Stimulated activated CD4-positive, alpha-beta T cell treated with anti-CD3 and anti-CD28 coated beads, TNF-alpha, amount 100 ng/mL, for 4 hours (primary cell): ENCODE measurements around the gene TTN.

Experiments used
- DNase-seq, 3 experiments: peaks; one replicate each; pipeline ENCODE4 v3.0.0-alpha.2; 2020; ENCODE audit warnings: low read depth in 3 of 3

The TTN gene

DNA sequence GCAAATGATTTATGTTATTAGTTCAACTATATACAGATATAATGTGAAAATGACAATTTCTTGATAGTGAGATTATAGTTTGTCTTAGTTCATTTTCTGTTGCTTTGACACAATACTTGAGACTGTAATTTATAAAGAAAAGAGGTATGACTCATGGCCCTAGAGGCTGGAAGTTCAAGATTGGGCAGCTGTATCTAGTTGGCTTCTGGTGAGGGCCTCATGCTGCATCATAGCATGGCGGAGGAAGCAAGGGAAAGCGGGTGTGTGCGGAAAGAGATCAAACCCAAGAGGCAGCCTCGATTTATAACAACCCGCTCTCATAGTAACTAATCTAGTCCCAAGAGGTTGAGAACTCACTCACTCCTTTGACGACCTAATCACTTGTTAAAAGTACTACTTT lies 315.6 kb downstream of the TTN start:
- no peak for DNase-seq

DNA sequence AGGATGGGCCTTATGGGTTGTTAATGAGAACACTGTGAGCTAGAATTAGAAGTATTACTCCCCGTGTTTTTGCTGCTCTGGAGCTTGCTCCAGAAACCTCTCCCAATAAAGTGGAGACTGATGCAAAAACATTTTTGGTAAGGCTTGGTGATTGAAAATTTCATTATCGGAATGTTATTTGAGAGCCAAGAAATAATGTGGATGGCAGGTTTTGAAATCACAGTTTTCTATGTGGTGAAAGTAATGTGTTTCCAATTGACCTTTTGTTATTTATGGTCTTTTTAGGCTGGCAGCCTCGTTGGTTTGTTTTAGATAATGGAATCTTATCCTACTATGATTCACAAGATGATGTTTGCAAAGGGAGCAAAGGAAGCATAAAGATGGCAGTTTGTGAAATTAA lies 321.9 kb downstream of the TTN start:
- no peak for DNase-seq

DNA sequence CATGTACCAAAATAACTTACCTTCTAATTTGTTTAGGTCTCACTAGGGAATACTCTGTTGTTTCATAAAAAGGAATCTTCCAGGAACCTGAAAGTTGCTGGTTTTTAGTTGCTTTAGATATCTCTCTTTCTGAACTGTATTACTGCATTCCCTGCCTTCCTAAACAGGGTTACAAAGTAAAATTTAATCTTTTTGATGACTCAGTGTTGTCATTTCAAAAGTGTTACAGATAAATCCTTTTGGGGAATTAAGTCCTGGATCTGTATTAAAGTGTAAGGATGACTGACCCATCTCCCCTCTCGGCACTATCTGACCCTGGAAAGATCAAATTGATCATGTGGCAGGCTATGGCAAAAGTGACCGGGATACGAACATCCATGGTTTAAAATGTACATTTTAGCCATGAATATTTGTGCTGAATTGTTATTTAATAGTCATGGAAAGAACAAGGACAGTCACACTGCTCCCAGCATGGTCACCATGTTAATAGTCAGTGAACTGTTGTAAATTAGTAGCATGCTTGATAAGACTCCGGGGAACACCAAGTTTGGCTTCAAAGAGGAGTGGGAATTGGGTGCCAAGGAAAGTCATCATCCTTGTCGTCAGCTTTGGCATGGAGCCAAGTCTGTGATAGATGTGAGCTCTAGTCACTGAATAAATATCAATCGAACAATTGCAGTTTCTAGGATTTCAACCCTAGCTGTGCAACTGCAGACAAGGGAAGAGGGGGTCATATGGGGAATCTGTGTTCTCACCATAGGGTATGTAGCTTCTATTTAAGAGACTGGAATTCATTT lies 322.8 kb downstream of the TTN start:
- DNase-seq, result no peak

DNA sequence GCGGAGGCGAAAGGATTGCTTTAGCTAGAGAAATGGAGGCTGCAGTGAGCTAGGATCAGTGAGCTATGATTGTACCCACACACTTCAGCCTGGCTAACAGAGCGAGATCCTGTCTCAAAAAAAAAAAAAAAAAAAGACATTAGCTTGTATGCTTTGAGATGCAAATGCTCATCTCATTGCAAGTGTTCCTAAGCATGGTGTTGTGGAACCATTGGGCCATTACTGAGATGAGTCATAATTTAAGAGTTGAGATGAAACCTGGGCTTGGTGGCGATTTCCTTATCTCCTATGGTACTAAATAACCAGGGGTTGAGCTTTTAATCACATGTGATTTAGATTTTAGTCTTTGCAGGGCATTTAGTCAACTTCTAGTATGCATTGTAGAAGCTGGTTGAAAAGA lies 324.8 kb downstream of the TTN start:
- DNase-seq, result no peak

DNA sequence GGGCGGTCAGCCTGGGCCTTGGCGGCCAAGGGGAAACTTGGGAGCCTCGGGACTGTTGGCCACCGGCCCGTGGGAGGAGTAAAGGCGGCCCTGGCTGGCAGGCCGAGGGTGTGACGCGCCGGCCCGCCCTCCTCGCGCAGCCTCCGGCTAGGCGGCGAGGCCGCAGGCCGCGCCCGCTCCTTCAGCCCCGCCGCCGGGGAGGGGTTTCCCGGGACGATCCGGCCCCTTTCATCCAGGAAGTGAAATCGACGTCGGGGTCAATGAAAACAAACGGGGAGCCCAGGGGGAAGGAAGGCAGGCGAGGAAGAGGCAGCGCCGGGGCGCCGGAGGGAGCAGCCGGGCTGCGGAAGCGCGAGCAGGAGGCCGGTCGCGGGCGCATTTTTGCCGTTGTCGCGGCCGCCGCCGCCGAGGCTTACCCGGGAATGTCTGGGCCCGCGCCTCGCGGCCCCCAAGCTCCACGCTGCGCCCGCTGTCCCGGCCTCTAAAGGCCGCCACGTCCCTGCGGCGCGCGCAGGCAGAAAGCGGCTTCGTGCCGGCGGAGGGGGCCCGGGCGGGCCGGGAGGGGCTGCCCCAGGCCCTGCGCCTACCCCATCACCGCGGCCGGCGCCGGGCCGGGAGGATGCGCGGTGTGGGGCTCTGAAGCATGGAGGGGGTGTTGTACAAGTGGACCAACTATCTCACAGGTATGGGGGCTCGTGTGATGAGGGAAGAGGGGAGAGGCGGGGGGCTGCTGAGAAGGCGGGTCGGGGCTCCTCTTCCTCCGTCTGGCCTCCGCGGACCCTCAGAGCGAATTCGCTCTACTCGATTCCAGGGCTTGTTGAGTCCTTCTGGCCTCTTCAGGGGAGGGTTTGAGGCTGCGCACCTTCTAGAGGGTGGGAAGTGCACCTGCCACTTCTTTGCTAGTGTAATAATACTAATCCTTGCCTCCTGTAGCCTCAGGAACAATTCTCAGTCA lies 326.7 kb downstream of the TTN start, which contains the start of gene PLEKHA3:
TSS of gene PLEKHA3 (plus strand) at position 231 of the 955 bp plus-strand sequence. CDS start at position 644, 413 bp downstream.
- peak; percentile 48 to 70 (median 49) for DNase-seq

DNA sequence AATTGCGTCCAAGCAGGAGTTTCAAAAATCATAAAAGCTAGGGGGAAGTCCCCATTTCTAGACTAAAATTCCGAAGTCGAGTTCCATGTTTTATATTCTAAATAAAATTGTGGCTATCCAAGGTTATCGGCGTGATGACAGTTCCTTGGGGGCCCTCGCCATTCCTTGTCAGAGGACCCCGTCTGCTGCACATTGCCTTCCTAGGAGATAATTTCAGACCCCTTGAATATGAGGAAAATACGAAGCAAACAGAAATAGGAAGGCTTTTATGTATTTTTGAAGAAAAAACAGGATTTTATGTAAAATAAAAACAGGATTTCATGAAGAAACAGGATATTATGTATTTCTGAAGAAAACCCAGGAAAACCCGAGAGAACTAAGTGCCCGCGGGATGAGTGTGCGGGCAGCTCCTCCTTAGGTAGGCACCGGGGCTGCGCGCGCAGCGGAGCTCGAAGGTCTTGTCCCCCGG lies 327.4 kb downstream of the TTN start:
- no peak for DNase-seq

DNA sequence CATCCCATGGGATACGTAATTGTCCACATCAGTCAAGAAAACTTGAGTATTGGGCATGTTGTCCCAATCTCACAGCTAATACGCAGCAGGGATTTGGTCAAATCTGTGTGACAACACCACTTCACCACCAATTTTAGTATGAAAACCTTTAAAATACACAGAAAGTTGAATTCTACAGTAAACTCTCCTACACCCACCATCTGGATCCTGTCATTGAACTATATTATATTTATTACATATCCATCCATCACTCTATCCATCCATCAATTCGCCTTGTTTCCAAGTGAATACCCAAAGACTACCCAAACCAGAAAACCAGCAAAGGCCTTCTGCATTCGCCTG lies 328.0 kb downstream of the TTN start:
- no peak for DNase-seq

DNA sequence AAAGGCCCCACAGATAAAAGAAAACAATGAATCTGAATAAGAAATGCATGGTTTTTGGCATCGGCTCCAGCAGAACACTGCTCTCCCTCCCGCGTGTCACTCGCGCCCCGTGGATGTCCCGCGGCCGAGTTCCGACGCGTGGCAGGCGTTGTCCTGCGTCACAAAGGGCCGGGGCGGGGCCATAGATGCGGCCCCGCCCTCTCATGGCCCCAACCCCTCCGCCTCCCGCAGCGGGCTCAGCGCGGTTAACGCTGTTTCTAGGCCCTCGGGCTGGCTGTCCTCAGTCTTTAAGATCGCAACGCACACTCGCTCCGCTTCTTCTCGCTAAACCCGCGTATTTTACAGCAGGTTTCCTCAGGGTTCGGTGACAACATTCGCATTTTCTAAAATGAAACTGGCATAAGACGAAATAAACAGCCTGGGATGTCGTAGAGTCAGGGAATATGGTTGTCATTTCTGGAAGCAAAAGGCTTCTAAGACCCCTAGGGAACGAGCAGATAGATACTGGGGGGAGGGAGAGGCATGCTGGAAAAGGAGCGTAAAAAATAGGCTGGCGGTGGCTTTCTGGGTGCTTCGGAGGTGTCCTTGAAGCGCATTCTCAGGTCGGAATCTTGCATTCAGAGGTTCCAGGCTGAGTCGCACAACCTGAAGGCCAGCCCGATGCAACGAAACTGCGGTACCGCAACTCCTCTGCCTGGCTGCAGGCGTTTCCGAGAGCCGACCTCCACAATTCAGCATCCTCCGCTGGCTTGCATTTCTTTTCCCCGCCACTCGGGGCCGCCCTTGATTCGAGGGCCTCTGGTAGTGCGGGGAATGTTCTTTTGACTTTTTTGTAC lies 328.6 kb downstream of the TTN start, which contains the start of gene FKBP7:
TSS of gene FKBP7 (minus strand) at position 162 of the 836 bp plus-strand sequence. CDS start at position 61, 101 bp downstream.
- DNase-seq, result peak; percentile 61 to 70 (median 70)

DNA sequence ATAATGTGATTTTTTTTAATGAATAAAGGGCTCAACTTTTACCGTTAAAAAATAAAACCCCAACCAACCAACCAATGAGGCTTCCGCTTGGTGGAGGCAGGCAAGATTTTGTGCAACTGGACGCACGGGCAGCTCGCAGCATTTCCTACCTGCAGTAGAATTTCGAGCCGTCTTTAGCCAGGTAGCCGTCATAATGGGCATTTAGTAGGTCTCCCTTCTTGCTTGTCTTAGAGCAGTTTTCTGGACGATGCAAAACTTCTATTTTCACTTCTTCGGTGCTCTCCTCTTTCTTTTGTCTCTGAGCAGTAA lies 329.1 kb downstream of the TTN start:
- DNase-seq, result peak in 1 of 3 experiments; percentile 3

DNA sequence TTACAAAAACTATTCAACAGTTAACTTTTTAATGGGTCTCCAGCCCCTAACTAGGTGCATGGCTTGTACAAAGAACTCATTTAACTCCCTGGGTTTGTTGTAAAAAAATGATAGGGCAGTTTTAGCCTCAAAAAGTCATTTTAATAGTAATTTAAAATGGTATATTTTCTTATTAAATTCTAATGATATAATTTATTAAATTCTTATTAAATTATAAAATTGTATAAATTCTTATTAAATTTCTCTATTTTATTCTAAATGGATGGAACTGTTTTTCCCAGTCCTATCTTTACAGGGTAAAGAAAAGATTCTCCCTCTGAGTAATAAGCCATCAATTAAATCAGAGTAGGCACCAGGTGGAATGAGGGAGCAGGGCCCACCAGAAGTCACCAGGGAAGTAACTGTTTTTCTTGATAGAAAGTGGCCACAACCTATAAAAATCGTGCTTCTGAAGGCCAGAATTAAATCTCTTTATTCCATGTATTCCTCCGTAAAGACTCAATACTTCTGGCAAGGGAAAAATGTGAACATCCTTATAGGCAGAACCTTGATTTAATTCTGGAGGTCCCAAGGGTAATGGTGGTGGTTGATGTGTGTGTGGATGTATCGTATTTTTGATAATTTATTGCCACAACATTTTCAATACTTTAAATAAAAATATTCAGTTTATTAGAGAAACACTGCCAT lies 329.6 kb downstream of the TTN start:
- no peak for DNase-seq

DNA sequence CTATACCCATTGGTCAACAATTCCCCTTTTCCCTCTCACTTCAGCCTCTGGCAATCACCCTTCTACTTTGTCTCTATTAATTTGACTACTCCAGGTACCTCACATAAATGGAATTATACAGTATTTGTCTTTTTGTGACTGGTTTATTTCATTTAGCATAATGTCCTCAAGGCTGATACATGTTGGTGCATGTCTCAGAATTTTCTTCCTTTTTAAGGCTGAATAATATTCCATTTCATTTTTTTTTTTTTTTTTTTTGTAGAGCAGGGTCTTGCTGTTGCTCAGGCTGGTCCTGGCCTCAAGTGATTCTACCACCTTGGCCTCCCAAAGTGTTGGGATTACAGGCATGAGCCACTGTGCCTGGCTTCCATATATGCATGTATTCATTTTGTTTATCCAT lies 330.7 kb downstream of the TTN start:
- no peak for DNase-seq
